MCF 10A (cell line): Measurements from ENCODE around the gene KRTAP4-8. TPM values are rescaled to one million over a fixed set of nuclear protein-coding genes. Genes with fewer than 3 reads are reported as not detected.

Experiments
- BruUV-seq: library from RNA; stranded (reverse); fragments of 400-500 nt; replicated peaks from 2 replicates; lab custom pipeline; 2021; lab: Mats Ljungman, UMichigan
- CTCF ChIA-PET: fragments of 300-600 bp; sonication (Branson Sonifier 250); formaldehyde crosslinking; extraction: SDS; loops from one replicate; lab custom pipeline; 2021; ENCODE audit warnings: antibody characterized with exemption, inconsistent platforms; lab: Yijun Ruan, JAX
- POLR2A ChIA-PET: fragments of 300-600, 350-650 bp; sonication (Branson Sonifier 250); formaldehyde crosslinking; extraction: SDS; loops from one replicate; lab custom pipeline; 2020; ENCODE audit warnings: antibody characterized with exemption, inconsistent platforms; lab: Yijun Ruan, JAX
- DNase-seq: peaks from one replicate; pipeline ENCODE4 v3.0.0-alpha.2; 2018; ENCODE audit not compliant: unreplicated experiment
- H3K27ac Mint-ChIP-seq: one replicate; pipeline ENCODE4 v1.8.0; 2022; ENCODE audit warnings: mild to moderate bottlenecking, low read depth, mixed read lengths; ENCODE audit not compliant: unreplicated experiment
- H3K27me3 Mint-ChIP-seq: one replicate; pipeline ENCODE4 v1.8.0; 2022; ENCODE audit warnings: mixed read lengths; ENCODE audit not compliant: insufficient read depth, unreplicated experiment
- H3K36me3 Mint-ChIP-seq: one replicate; pipeline ENCODE4 v1.8.0; 2022; ENCODE audit warnings: mild to moderate bottlenecking, moderate library complexity, mixed read lengths; ENCODE audit not compliant: insufficient read depth, unreplicated experiment
- H3K4me1 Mint-ChIP-seq: one replicate; pipeline ENCODE4 v1.8.0; 2022; ENCODE audit warnings: mixed read lengths; ENCODE audit not compliant: insufficient read depth, unreplicated experiment
- H3K4me3 Mint-ChIP-seq: one replicate; pipeline ENCODE4 v1.8.0; 2022; ENCODE audit warnings: mild to moderate bottlenecking, moderate library complexity, mixed read lengths; ENCODE audit not compliant: unreplicated experiment
- H3K9me3 Mint-ChIP-seq: one replicate; pipeline ENCODE4 v1.8.0; 2022; ENCODE audit warnings: mixed read lengths; ENCODE audit not compliant: unreplicated experiment
- CTCF ChIP-seq: fragments of 200-600 bp; IDR thresholded peaks from one replicate; pipeline ENCODE4 v1.8.0; 2022; ENCODE audit warnings: antibody characterized with exemption, mild to moderate bottlenecking; ENCODE audit not compliant: unreplicated experiment
- intact Hi-C: fragments of 100-400 bp; cut with micrococcal nuclease; formaldehyde crosslinking; loops from 2 replicates; pipeline ENCODE4 v1.14.1; 2022
- total RNA-seq: library from RNA; stranded (reverse); gene quantifications from 2 replicates; pipeline ENCODE4 v1.2.3, GENCODE V29; 2022

KRTAP4-8 gene
- total RNA-seq, 1 experiment from 2014 or later = not detected

- H3K27ac Mint-ChIP-seq = no peak overlapping the region
- TF ChIP-seq CTCF = no peak
- CTCF ChIA-PET = no interaction called here
- H3K4me1 Mint-ChIP-seq = no peaks in the 10 kb centered on the region
- intact Hi-C loops = no loop called here
- peaks cover 8% of the 10 kb centered on the region for H3K27me3 Mint-ChIP-seq
- POLR2A ChIA-PET = no interaction called here
- no TSS peak for BruUV-seq
- no peaks in the 10 kb centered on the region for H3K36me3 Mint-ChIP-seq
- DNase-seq = no peak
- no peak overlapping the region for H3K4me3 Mint-ChIP-seq
- no peaks in the 10 kb centered on the region for H3K9me3 Mint-ChIP-seq
Observed at GRCh38 chr17:41076788-41077187, 21.2 kb downstream of the KRTAP4-8 start.

- Mint-ChIP-seq H3K27ac (no peak overlapping the region), H3K4me3 (no peak overlapping the region), H3K36me3 (no peaks in the 10 kb centered on the region), H3K9me3 (no peaks in the 10 kb centered on the region), H3K27me3 (peaks cover 8% of the 10 kb centered on the region), H3K4me1 (no peaks in the 10 kb centered on the region)
- ChIA-PET CTCF (no interaction called here), POLR2A (no interaction called here)
- intact Hi-C loops = no loop called here
- TF ChIP-seq CTCF = no peak
- no peak for DNase-seq
- no TSS peak for BruUV-seq
Observed at GRCh38 chr17:41073676-41074075, 24.3 kb downstream of the KRTAP4-8 start.

GRCh38 chr17:41071606-41072360 lies 26.2 kb downstream of the KRTAP4-8 start:
- H3K27ac Mint-ChIP-seq = no peak overlapping the region

More at GRCh38 chr17:41071606-41072360, 26.2 kb downstream of the KRTAP4-8 start:
- peaks cover 8% of the 10 kb centered on the region for H3K27me3 Mint-ChIP-seq
- H3K36me3 Mint-ChIP-seq = no peaks in the 10 kb centered on the region
- H3K4me3 Mint-ChIP-seq = no peak overlapping the region
- H3K9me3 Mint-ChIP-seq = no peaks in the 10 kb centered on the region
- no peak for TF ChIP-seq CTCF
- no peaks in the 10 kb centered on the region for H3K4me1 Mint-ChIP-seq
- BruUV-seq = no TSS peak
- CTCF ChIA-PET = interaction anchor here (0.6 kb wide), 1 partner anchor 478 kb away, joined by 4 read pairs; no protein-coding TSS in a partner anchor
- DNase-seq = no peak
- intact Hi-C loops = no loop called here
- POLR2A ChIA-PET = interaction anchor here (0.6 kb wide), 1 partner anchor 528 kb away, joined by 3 read pairs; no protein-coding TSS in a partner anchor
